VCaP (cell line): Measurements from ENCODE around the gene OTUB1.

Source experiments
- H3K27ac ChIP-seq: fragments of 450-650 bp; 2 replicates; pipeline ENCODE4 v1.5.1; 2017
- TF ChIP-seq, protein P1 (sequence below): fragments of 450-650 bp; conservative IDR thresholded peaks from 2 replicates; pipeline ENCODE4 v1.5.1; 2017; ENCODE audit warnings: mild to moderate bottlenecking, moderate library complexity

Gene OTUB1

DNA sequence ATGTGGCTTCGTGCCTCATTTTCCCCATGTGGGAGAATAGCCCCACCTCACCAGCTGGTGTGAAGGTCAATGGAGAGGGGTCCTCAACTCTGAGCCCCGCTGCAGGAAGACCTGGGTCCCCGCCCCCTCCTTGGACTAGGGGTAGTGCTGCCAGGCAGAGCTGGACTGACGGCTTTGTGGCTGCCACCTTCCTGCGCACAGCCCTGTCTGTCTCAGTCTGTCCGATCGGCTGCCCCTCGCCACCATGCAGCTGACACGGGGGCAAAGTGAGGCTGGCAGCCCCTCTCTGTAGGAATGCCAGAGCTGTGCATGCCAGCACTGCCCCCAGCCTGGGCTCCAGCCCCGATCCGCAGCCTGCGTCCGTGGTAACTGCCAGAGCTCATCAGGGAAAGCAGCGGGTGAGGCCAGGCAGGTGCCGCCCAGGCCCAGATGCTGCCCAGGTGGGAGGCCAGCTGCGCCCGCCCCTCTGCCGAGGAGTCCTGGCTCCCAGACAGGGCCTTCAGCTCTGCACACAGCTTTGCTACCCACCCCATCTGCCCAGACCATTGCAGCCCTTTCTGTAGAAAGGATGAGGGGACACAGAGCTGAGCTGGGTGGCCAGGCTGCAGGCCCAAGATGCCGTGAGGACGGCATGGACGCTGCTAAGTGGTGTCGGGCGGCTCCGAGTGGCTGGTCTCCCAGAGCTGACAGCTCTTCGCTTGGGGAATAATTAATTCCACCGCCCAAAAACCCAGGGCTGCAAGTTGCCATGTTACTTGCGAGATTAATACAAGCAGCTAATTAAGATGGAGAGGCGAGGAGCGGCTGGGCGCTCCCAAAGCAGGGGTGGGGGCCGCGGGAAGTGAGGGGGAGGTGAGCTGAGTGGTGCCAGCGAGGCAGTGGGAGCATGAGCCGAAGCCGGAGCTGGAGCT, 30.0 kb downstream of the OTUB1 start:
- TF ChIP-seq, protein P1, sequence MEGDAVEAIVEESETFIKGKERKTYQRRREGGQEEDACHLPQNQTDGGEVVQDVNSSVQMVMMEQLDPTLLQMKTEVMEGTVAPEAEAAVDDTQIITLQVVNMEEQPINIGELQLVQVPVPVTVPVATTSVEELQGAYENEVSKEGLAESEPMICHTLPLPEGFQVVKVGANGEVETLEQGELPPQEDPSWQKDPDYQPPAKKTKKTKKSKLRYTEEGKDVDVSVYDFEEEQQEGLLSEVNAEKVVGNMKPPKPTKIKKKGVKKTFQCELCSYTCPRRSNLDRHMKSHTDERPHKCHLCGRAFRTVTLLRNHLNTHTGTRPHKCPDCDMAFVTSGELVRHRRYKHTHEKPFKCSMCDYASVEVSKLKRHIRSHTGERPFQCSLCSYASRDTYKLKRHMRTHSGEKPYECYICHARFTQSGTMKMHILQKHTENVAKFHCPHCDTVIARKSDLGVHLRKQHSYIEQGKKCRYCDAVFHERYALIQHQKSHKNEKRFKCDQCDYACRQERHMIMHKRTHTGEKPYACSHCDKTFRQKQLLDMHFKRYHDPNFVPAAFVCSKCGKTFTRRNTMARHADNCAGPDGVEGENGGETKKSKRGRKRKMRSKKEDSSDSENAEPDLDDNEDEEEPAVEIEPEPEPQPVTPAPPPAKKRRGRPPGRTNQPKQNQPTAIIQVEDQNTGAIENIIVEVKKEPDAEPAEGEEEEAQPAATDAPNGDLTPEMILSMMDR, result no peak
- no peak overlapping the region for H3K27ac ChIP-seq

GRCh38 chr11:64017945-64018224, 31.6 kb downstream of the OTUB1 start:
- H3K27ac ChIP-seq, result peak overlapping the region; percentile 0; the same call in 1 of the 2 replicates
- TF ChIP-seq, protein P1, result no peak

DNA sequence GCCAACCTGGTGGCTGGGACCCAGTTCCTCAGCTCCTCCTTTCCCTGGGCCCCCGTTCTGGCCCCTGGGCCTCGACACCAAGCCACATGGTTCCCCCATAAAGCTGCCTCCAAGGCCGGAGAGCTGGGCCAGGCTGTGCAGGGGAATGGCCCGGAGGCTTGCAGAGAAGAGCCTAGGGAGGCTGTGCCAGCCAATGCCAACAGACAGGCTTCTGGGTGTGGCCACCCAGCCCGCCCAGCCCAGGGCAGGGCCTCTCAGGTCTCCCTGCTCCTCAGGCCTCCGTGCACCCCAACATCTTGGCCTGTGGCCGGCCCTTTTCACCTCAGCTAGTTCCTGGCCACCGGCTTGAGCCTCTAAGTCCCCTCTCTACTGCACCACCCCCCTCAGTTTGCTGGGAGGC, 32.1 kb downstream of the OTUB1 start:
- TF ChIP-seq, protein P1, result no peak
- H3K27ac ChIP-seq, result peak overlapping the region; percentile 0; the same call in 1 of the 2 replicates

- TF ChIP-seq, protein P1, result no peak
- no peak overlapping the region for H3K27ac ChIP-seq
Observed at GRCh38 chr11:64019106-64020037, 33.1 kb downstream of the OTUB1 start.

DNA sequence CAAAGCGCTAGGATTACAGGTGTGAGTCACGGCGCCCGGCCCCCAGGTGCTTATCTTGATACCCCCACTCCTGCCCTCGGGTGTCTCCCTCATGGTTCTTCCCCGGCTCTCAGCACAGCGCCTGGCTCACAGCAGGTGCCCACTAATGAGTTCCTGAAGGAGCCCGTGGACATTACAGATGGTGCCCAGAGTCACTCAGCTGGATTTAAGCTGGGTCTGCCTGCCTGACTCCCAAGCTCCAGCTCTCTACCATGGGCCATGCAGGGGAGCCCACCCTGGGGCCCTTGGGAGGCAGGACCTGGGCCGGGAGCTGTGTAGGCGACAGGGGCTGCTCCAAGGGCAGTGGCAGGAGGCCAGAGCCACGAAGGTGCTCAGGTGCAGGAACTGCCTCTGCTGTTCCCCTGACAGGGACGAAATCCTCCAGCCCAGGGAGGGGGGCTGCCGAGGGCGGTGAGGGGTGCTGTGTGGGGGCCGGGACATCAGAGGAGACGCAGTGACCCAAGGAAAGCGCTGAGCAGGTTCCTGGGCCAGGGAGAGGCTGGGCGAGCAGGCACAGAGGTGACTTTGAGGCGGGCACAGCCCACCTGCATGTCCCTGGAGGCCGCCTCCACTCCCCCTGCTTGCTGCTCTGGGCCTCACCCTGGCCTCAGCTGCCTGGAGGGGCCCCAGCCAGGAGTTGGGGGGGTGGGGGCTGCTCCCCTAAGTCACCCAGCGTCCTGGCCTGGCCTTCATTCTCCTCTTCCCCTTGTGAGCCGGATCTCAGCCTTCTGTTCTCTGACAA, 34.9 kb downstream of the OTUB1 start:
- H3K27ac ChIP-seq, result no peak overlapping the region
- TF ChIP-seq, protein P1, result no peak

GRCh38 chr11:64021757-64022093, 35.5 kb downstream of the OTUB1 start:
- no peak overlapping the region for H3K27ac ChIP-seq
- TF ChIP-seq, protein P1, result no peak
